Fibroblast of the aortic adventitia (primary cell): ENCODE results near the gene ZNF609. TPM values are rescaled to one million over a fixed set of nuclear protein-coding genes. Genes with fewer than 3 reads are reported as not detected.
A peak's percentile ranks its signal among the peaks of the same experiment; 100 is the strongest.

ENCODE experiments used
- DNase-seq: peaks from one replicate; pipeline ENCODE4 v3.0.0-alpha.2; 2010; ENCODE audit warnings: low read depth
- H3K4me3 ChIP-seq: 2 replicates; pipeline ENCODE4 v1.5.1; 2011; ENCODE audit warnings: low read depth, mild to moderate bottlenecking, control low read depth, low read length, moderate library complexity
- CTCF ChIP-seq: IDR thresholded peaks from 2 replicates; pipeline ENCODE4 v1.5.1; 2011; ENCODE audit warnings: mild to moderate bottlenecking, low read length, control low read depth, inconsistent platforms; ENCODE audit not compliant: insufficient read depth
- total RNA-seq: library from RNA; depleted of rRNA; stranded (reverse); fragments of >200 nt; gene quantifications from 2 replicates; pipeline ENCODE4 v1.2.3, GENCODE V29; 2012; ENCODE audit warnings: low replicate concordance

Gene ZNF609
- total RNA-seq, 1 donor = 19.3 TPM

GRCh38 chr15:64443747-64444621 is 16.4 kb upstream of the ZNF609 start:
- no peak overlapping the region for H3K4me3 ChIP-seq
- DNase-seq = peak; percentile 92
- TF ChIP-seq CTCF = no peak

- no peak overlapping the region for H3K4me3 ChIP-seq
- no peak for TF ChIP-seq CTCF
- no peak for DNase-seq
These were observed 15.5 kb upstream of the ZNF609 start for GRCh38 chr15:64444836-64445235.

GRCh38 chr15:64447536-64448315 is 12.7 kb upstream of the ZNF609 start:
- H3K4me3 ChIP-seq = no peak overlapping the region
- DNase-seq = no peak
- TF ChIP-seq CTCF = no peak

- peak; percentile 53 for DNase-seq
- no peak for TF ChIP-seq CTCF
- H3K4me3 ChIP-seq = no peak overlapping the region
These were observed 7.2 kb upstream of the ZNF609 start for GRCh38 chr15:64452988-64453688.

GRCh38 chr15:64453689-64454037 is 6.7 kb upstream of the ZNF609 start:
- no peak for TF ChIP-seq CTCF

GRCh38 chr15:64454282-64454681 is 6.1 kb upstream of the ZNF609 start:
- DNase-seq = no peak
- no peak overlapping the region for H3K4me3 ChIP-seq
- no peak for TF ChIP-seq CTCF

More at GRCh38 chr15:64453689-64454037, 6.7 kb upstream of the ZNF609 start:
- no peak overlapping the region for H3K4me3 ChIP-seq
- no peak for DNase-seq
